HG02885 (cell line): ENCODE results near the gene FLACC1.
"Not testable (repeated sequence)": the region's sequence is repeated elsewhere in the genome, so short reads cannot be mapped to it uniquely, and the experiment has no call there.

Experiments used
- ATAC-seq: cut with Tn5 transposase; IDR thresholded peaks from one replicate; pipeline ENCODE4 v1.9.1; 2021; ENCODE audit warnings: mild to moderate bottlenecking; ENCODE audit not compliant: unreplicated experiment, poor library complexity

Gene FLACC1

GRCh38 chr2:201350879-201351278 is 6.3 kb downstream of the FLACC1 start:
- no peak for ATAC-seq

- no peak for ATAC-seq
Measured at GRCh38 chr2:201349601-201350000, 7.5 kb downstream of the FLACC1 start.

GRCh38 chr2:201348758-201349157 is 8.4 kb downstream of the FLACC1 start:
- ATAC-seq = no peak

GRCh38 chr2:201347138-201347537 is 10.0 kb downstream of the FLACC1 start:
- ATAC-seq = no peak

- ATAC-seq = no peak
Measured at GRCh38 chr2:201345625-201346213, 11.4 kb downstream of the FLACC1 start.

- ATAC-seq = peak; percentile 85
Measured at GRCh38 chr2:201344663-201345366, 12.3 kb downstream of the FLACC1 start.

GRCh38 chr2:201343559-201343958 is 13.6 kb downstream of the FLACC1 start:
- no peak for ATAC-seq

- ATAC-seq = no peak
Measured at GRCh38 chr2:201342923-201343322, 14.2 kb downstream of the FLACC1 start.

- no peak for ATAC-seq
Measured at GRCh38 chr2:201329409-201329808, 27.7 kb downstream of the FLACC1 start.

GRCh38 chr2:201327678-201328077 is 29.5 kb downstream of the FLACC1 start:
- ATAC-seq = no peak

GRCh38 chr2:201322772-201323171 is 34.4 kb downstream of the FLACC1 start:
- ATAC-seq = no peak

GRCh38 chr2:201320701-201321100 is 36.4 kb downstream of the FLACC1 start:
- ATAC-seq = no peak

GRCh38 chr2:201320257-201320656 is 36.9 kb downstream of the FLACC1 start:
- ATAC-seq = no peak

GRCh38 chr2:201319511-201319910 is 37.6 kb downstream of the FLACC1 start:
- ATAC-seq = no peak

- no peak for ATAC-seq
Measured at GRCh38 chr2:201313362-201313761, 43.8 kb downstream of the FLACC1 start.

- no peak for ATAC-seq
Measured at GRCh38 chr2:201308914-201309313, 48.2 kb downstream of the FLACC1 start.

GRCh38 chr2:201307876-201308275 is 49.3 kb downstream of the FLACC1 start:
- no peak for ATAC-seq

- ATAC-seq = not testable (repeated sequence)
Measured at GRCh38 chr2:201299929-201300328, 57.2 kb downstream of the FLACC1 start.

GRCh38 chr2:201298462-201299052 is 58.6 kb downstream of the FLACC1 start:
- ATAC-seq = no peak

- ATAC-seq = not testable (repeated sequence)
Measured at GRCh38 chr2:201290457-201291148, 66.5 kb downstream of the FLACC1 start.

GRCh38 chr2:201285499-201285898 is 71.6 kb downstream of the FLACC1 start:
- no peak for ATAC-seq
